Keratinocyte (primary cell): Measurements from ENCODE around the gene ULK4. TPM values are rescaled to one million over a fixed set of nuclear protein-coding genes. Genes with fewer than 3 reads are reported as not detected.
"Not testable (repeated sequence)": the region's sequence is repeated elsewhere in the genome, so short reads cannot be mapped to it uniquely, and the experiment has no call there.

Experiments used
- DNase-seq: peaks from one replicate; pipeline ENCODE4 v3.0.0-alpha.2; 2011; ENCODE audit warnings: low read depth, missing footprints, low spot score
- FAIRE-seq: peaks from 2 replicates; lab custom pipeline; 2011; peaks lifted over from hg19 to GRCh38; lab: Jason Lieb, UNC
- H2AFZ ChIP-seq: 2 replicates; pipeline ENCODE4 v1.6.0; 2012; ENCODE audit warnings: low read length, control low read depth, inconsistent platforms; ENCODE audit not compliant: control insufficient read depth
- H3K27ac ChIP-seq: 2 replicates; pipeline ENCODE4 v1.5.1; 2011; ENCODE audit warnings: low read length; ENCODE audit not compliant: control insufficient read depth, insufficient read depth
- H3K27me3 ChIP-seq: 3 replicates; pipeline ENCODE4 v1.6.0; 2011; ENCODE audit warnings: low read length; ENCODE audit not compliant: control insufficient read depth, insufficient read depth; ENCODE audit errors: extremely low read depth
- H3K36me3 ChIP-seq, 2 experiments: 2 replicates in 1 of 2; 3 replicates in 1 of 2; pipeline ENCODE4 v1.5.1; 2011; ENCODE audit warnings: low read length in 2 of 2, mild to moderate bottlenecking in 1 of 2; ENCODE audit not compliant: control insufficient read depth in 2 of 2, insufficient read depth in 2 of 2; ENCODE audit errors: extremely low read depth in 1 of 2
- H3K4me1 ChIP-seq: 3 replicates; pipeline ENCODE4 v1.5.1; 2011; ENCODE audit warnings: low read length; ENCODE audit not compliant: control insufficient read depth, insufficient read depth; ENCODE audit errors: extremely low read depth
- H3K4me2 ChIP-seq: 3 replicates; pipeline ENCODE4 v1.6.0; 2011; ENCODE audit warnings: low read depth, low read length; ENCODE audit not compliant: control insufficient read depth, insufficient read depth; ENCODE audit errors: extremely low read depth
- H3K4me3 ChIP-seq, 3 experiments: fragments of 200-600 bp in 1 of 3; sonication (generic) in 1 of 3; 2 replicates in 2 of 3; 3 replicates in 1 of 3; pipeline ENCODE4 v1.5.1; 2011 to 2016; ENCODE audit warnings: low read length in 3 of 3, mild to moderate bottlenecking in 3 of 3, control low read depth in 2 of 3, inconsistent platforms in 1 of 3, low read depth in 1 of 3, mixed read lengths in 1 of 3, mixed run types in 1 of 3, moderate library complexity in 1 of 3; ENCODE audit not compliant: control insufficient read depth in 2 of 3, insufficient read depth in 2 of 3; ENCODE audit errors: extremely low read depth in 1 of 3
- H3K79me2 ChIP-seq: 2 replicates; pipeline ENCODE4 v1.6.0; 2012; ENCODE audit warnings: low read length; ENCODE audit not compliant: control insufficient read depth, insufficient read depth
- H3K9ac ChIP-seq: 3 replicates; pipeline ENCODE4 v1.6.0; 2011; ENCODE audit warnings: low read length; ENCODE audit not compliant: control insufficient read depth, insufficient read depth; ENCODE audit errors: extremely low read depth
- H3K9me1 ChIP-seq: 3 replicates; pipeline ENCODE4 v1.6.0; 2011; ENCODE audit warnings: low read length; ENCODE audit not compliant: control insufficient read depth, insufficient read depth; ENCODE audit errors: extremely low read depth
- H3K9me3 ChIP-seq: 2 replicates; pipeline ENCODE4 v1.5.1; 2012; ENCODE audit warnings: low read depth, low read length; ENCODE audit not compliant: control insufficient read depth
- H4K20me1 ChIP-seq: 3 replicates; pipeline ENCODE4 v1.6.0; 2011; ENCODE audit warnings: low read length; ENCODE audit not compliant: control insufficient read depth, insufficient read depth; ENCODE audit errors: extremely low read depth
- EZH2 ChIP-seq: IDR thresholded peaks from one replicate; pipeline ENCODE4 v1.6.1; 2012; ENCODE audit warnings: inconsistent platforms, mild to moderate bottlenecking, low read length, moderate library complexity
- dilution Hi-C: fragments of 300-500 bp; cut with MboI; formaldehyde crosslinking; loops from one replicate; pipeline ENCODE4 v1.7.0; 2020; ENCODE audit warnings: low sequenced_read_pairs; ENCODE audit not compliant: extremely low pct_ligation_motif_present
- polyA plus RNA-seq, 5 experiments: library from polyadenylated mRNA; depleted of rRNA in 3 of 5; stranded (reverse) in 3 of 5; stranded (forward) in 1 of 5; unstranded in 1 of 5; fragments of >200 nt; gene quantifications; 1 replicate in 1 of 5; 2 replicates in 3 of 5; 3 replicates in 1 of 5; pipeline versions ENCODE4 v1.2.1 to v1.2.3, GENCODE V29; 2011 to 2012; ENCODE audit warnings: missing spikeins in 2 of 5, low read depth in 1 of 5, low replicate concordance in 1 of 5
- TF ChIP-seq, protein P1 (sequence below), 3 experiments: IDR thresholded peaks in 1 of 3; conservative IDR thresholded peaks in 1 of 3; optimal IDR thresholded peaks in 1 of 3; 2 replicates in 2 of 3; 3 replicates in 1 of 3; pipeline versions ENCODE3 to v1.5.1; 2011; ENCODE audit warnings: low read length in 3 of 3, mild to moderate bottlenecking in 3 of 3, moderate library complexity in 2 of 3, control low read depth in 1 of 3, inconsistent platforms in 1 of 3; ENCODE audit not compliant: insufficient read depth in 2 of 3; ENCODE audit errors: extremely low read depth in 1 of 3

The ULK4 gene
- polyA plus RNA-seq, 1 donor (not counting 4 experiments of a cell fraction or from before 2014, with no cell fraction given), result 6.1 TPM

DNA sequence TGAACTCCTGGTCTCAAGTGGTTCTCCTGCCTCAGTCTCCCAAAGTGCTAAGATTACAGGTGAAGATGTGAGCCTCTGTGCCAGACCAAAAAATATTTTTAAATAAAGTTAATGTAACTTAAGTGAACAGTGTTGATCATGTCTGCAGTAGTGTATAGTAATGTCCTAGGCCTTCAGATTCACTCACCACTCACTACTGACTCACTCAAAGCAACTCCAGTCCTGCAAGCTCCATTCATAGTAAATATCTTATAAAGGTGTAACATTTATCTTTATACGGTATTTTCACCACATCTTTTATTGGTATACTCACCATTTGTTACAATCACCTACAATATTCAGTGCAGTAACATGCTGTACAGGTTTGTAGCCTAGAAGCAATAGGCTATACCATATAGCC lies 264.2 kb downstream of the ULK4 start:
- no peaks in the 10 kb centered on the region for H3K36me3 ChIP-seq
- dilution Hi-C loops, result no loop called here
- H3K27me3 ChIP-seq, result no peaks in the 10 kb centered on the region
- no peak overlapping the region for H3K4me2 ChIP-seq
- H3K27ac ChIP-seq, result no peak overlapping the region
- no peak overlapping the region for H3K4me3 ChIP-seq
- DNase-seq (no peak), FAIRE-seq (no peak)
- H4K20me1 ChIP-seq, result no peaks in the 10 kb centered on the region
- no peak overlapping the region for H3K9ac ChIP-seq
- no peaks in the 10 kb centered on the region for H3K4me1 ChIP-seq
- no peaks in the 10 kb centered on the region for H3K9me1 ChIP-seq
- no peaks in the 10 kb centered on the region for H3K9me3 ChIP-seq
- no peak overlapping the region for H2AFZ ChIP-seq
- no peak for TF ChIP-seq EZH2
- TF ChIP-seq, protein P1, sequence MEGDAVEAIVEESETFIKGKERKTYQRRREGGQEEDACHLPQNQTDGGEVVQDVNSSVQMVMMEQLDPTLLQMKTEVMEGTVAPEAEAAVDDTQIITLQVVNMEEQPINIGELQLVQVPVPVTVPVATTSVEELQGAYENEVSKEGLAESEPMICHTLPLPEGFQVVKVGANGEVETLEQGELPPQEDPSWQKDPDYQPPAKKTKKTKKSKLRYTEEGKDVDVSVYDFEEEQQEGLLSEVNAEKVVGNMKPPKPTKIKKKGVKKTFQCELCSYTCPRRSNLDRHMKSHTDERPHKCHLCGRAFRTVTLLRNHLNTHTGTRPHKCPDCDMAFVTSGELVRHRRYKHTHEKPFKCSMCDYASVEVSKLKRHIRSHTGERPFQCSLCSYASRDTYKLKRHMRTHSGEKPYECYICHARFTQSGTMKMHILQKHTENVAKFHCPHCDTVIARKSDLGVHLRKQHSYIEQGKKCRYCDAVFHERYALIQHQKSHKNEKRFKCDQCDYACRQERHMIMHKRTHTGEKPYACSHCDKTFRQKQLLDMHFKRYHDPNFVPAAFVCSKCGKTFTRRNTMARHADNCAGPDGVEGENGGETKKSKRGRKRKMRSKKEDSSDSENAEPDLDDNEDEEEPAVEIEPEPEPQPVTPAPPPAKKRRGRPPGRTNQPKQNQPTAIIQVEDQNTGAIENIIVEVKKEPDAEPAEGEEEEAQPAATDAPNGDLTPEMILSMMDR (optimal IDR thresholded peaks at IDR 0.05 in 1 of 3, IDR thresholded peaks at IDR 0.05 in 1 of 3, conservative IDR thresholded peaks at IDR 0.05 in 1 of 3; ENCODE audit: extremely low read depth in 1 of 3, insufficient read depth in 2 of 3, low read length in 3 of 3), result no peak
- H3K79me2 ChIP-seq, result no peaks in the 10 kb centered on the region

DNA sequence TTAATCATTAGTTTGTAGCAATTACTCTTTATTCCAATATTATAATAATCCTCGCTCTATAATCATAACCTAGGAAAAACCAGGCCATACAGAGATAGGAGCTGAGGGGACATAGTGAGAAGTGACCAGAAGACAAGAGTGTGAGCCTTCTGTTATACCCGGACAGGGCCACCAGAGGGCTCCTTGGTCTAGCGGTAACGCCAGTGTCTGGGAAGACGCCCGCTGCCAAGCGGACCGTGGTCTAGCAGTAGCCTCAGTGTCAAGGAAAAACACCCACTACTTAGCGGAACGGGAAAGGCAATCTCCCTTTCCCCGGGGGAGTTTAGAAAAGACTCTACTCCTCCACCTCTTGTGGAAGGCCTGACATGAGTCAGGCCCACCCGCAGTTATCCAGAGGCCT lies 266.1 kb downstream of the ULK4 start:
- FAIRE-seq, H3K9me1 ChIP-seq, H3K4me3 ChIP-seq, H3K4me2 ChIP-seq, H3K27me3 ChIP-seq, H2AFZ ChIP-seq, H4K20me1 ChIP-seq, H3K9me3 ChIP-seq, H3K36me3 ChIP-seq, H3K27ac ChIP-seq, dilution Hi-C loops, H3K9ac ChIP-seq, H3K79me2 ChIP-seq, DNase-seq, H3K4me1 ChIP-seq: not testable (repeated sequence)
- TF ChIP-seq, protein P1 (optimal IDR thresholded peaks at IDR 0.05 in 1 of 3, IDR thresholded peaks at IDR 0.05 in 1 of 3, conservative IDR thresholded peaks at IDR 0.05 in 1 of 3; ENCODE audit: extremely low read depth in 1 of 3, insufficient read depth in 2 of 3, low read length in 3 of 3), result peak in 1 of 3 experiments; percentile 28
